Liver (tissue), 9 donors: ENCODE measurements around the gene PCDH9. TPM values are rescaled to one million over a fixed set of nuclear protein-coding genes. Genes with fewer than 3 reads are reported as not detected.
A peak's percentile ranks its signal among the peaks of the same experiment; 100 is the strongest.

Experiments
- DNase-seq: peaks from one replicate; pipeline ENCODE4 v3.0.0-alpha.2; 2017; ENCODE audit warnings: low spot score
- H3K27ac ChIP-seq, 2 donors: one replicate each; pipeline ENCODE4 v1.7.0; 2013; ENCODE audit warnings: inconsistent platforms in 2 of 2, low read length in 2 of 2, control low read depth in 1 of 2, low read depth in 1 of 2, mild to moderate bottlenecking in 1 of 2
- H3K27me3 ChIP-seq, 4 donors: one replicate each; pipeline versions ENCODE4 v1.6.1 to v1.7.0; 2013; ENCODE audit warnings: low read length in 3 of 4, inconsistent platforms in 1 of 4, mild to moderate bottlenecking in 1 of 4, moderate library complexity in 1 of 4; ENCODE audit not compliant: control insufficient read depth in 4 of 4, insufficient read depth in 4 of 4
- H3K36me3 ChIP-seq, 4 donors: one replicate each; pipeline versions ENCODE4 v1.6.1 to v1.7.0; 2013; ENCODE audit warnings: low read length in 3 of 4, mild to moderate bottlenecking in 3 of 4, low read depth in 1 of 4, moderate library complexity in 1 of 4; ENCODE audit not compliant: control insufficient read depth in 4 of 4, insufficient read depth in 3 of 4
- H3K4me1 ChIP-seq, 4 donors: one replicate each; pipeline versions ENCODE4 v1.6.1 to v1.7.0; 2013; ENCODE audit warnings: low read length in 3 of 4, mild to moderate bottlenecking in 3 of 4, moderate library complexity in 1 of 4; ENCODE audit not compliant: control insufficient read depth in 4 of 4, insufficient read depth in 4 of 4
- H3K4me3 ChIP-seq, 3 donors: one replicate each; pipeline versions ENCODE4 v1.6.1 to v1.7.0; 2013; ENCODE audit warnings: low read length in 3 of 3, control low read depth in 1 of 3, low read depth in 1 of 3, mild to moderate bottlenecking in 1 of 3
- H3K9ac ChIP-seq, 2 donors: one replicate each; pipeline ENCODE4 v1.7.0; 2013; ENCODE audit warnings: low read length in 2 of 2, mild to moderate bottlenecking in 2 of 2, moderate library complexity in 2 of 2, control low read depth in 1 of 2, low read depth in 1 of 2
- H3K9me3 ChIP-seq, 4 donors: one replicate each; pipeline versions ENCODE4 v1.6.1 to v1.7.0; 2013; ENCODE audit warnings: low read length in 3 of 4; ENCODE audit not compliant: control insufficient read depth in 4 of 4
- EGR1 ChIP-seq, 2 donors: IDR thresholded peaks; 2 replicates each; pipeline ENCODE4 v1.6.1; 2016 to 2018; ENCODE audit warnings: antibody characterized with exemption in 2 of 2, low read depth in 2 of 2
- FOXA1 ChIP-seq: IDR thresholded peaks from 2 replicates; pipeline ENCODE4 v1.6.1; 2016; ENCODE audit warnings: antibody characterized with exemption
- FOXA2 ChIP-seq: IDR thresholded peaks from 2 replicates; pipeline ENCODE4 v1.6.1; 2016; ENCODE audit warnings: antibody characterized with exemption
- GABPA ChIP-seq, 2 donors: IDR thresholded peaks in 1 of 2; conservative IDR thresholded peaks in 1 of 2; 2 replicates each; pipeline ENCODE4 v1.6.1; 2016; ENCODE audit warnings: antibody characterized with exemption in 2 of 2, mild to moderate bottlenecking in 1 of 2, moderate library complexity in 1 of 2
- HNF4A ChIP-seq, 2 donors: conservative IDR thresholded peaks; 2 replicates each; pipeline ENCODE4 v1.6.1; 2016; ENCODE audit warnings: antibody characterized with exemption in 2 of 2, mild to moderate bottlenecking in 2 of 2
- HNF4G ChIP-seq: IDR thresholded peaks from 2 replicates; pipeline ENCODE4 v1.6.1; 2016; ENCODE audit warnings: antibody characterized with exemption
- JUND ChIP-seq, 2 donors: IDR thresholded peaks; 2 replicates each; pipeline ENCODE4 v1.6.1; 2016; ENCODE audit warnings: antibody characterized with exemption in 2 of 2
- NR2F2 ChIP-seq: IDR thresholded peaks from 2 replicates; pipeline ENCODE4 v1.6.1; 2016; ENCODE audit warnings: antibody characterized with exemption
- RAD21 ChIP-seq, 2 donors: IDR thresholded peaks; 2 replicates each; pipeline ENCODE4 v1.6.1; 2016; ENCODE audit warnings: antibody characterized with exemption in 2 of 2, mild to moderate bottlenecking in 2 of 2
- RXRA ChIP-seq, 2 donors: IDR thresholded peaks; 2 replicates each; pipeline ENCODE4 v1.6.1; 2017 to 2018; ENCODE audit warnings: antibody characterized with exemption in 2 of 2, mild to moderate bottlenecking in 1 of 2
- SP1 ChIP-seq: IDR thresholded peaks from 2 replicates; pipeline ENCODE4 v1.6.1; 2018; ENCODE audit warnings: antibody characterized with exemption, mild to moderate bottlenecking
- TAF1 ChIP-seq: conservative IDR thresholded peaks from 2 replicates; pipeline ENCODE4 v1.6.1; 2016; ENCODE audit warnings: antibody characterized with exemption, mild to moderate bottlenecking
- YY1 ChIP-seq: IDR thresholded peaks from 2 replicates; pipeline ENCODE4 v1.6.1; 2016; ENCODE audit warnings: antibody characterized with exemption, mild to moderate bottlenecking
- ZBTB33 ChIP-seq: IDR thresholded peaks from 2 replicates; pipeline ENCODE4 v1.6.1; 2016; ENCODE audit warnings: antibody characterized with exemption
- WGBS: extraction: QIAGEN DNeasy Blood & Tissue Kit; methylation state at CpG from one replicate; pipeline ENCODE4 v1.1.7; 2013; 5-methylcytosine and 5-hydroxymethylcytosine counted together
- polyA plus RNA-seq, 2 donors: library from polyadenylated mRNA; stranded (reverse) in 1 of 2; unstranded in 1 of 2; fragments of 200-250 nt in 1 of 2; fragments of >200 nt in 1 of 2; fragmentation: Nextera tagmentation in 1 of 2; extraction: Ambion mirVana in 1 of 2; gene quantifications; one replicate each; pipeline versions ENCODE4 v1.2.1 to v1.2.3, GENCODE V29; 2013 to 2015
- total RNA-seq, 2 donors: library from RNA; depleted of rRNA; stranded (reverse); fragments of >200 nt; gene quantifications; one replicate each; pipeline ENCODE4 v1.2.3, GENCODE V29; 2014
- TF ChIP-seq, protein P1 (sequence below): fragments of 150-350 bp; IDR thresholded peaks from 2 replicates; pipeline ENCODE4 v1.5.1; 2017; ENCODE audit warnings: improper control_type of control experiment, low read depth, low read length; ENCODE audit not compliant: missing input control
- TF ChIP-seq, protein P2 (sequence below): IDR thresholded peaks from 2 replicates; pipeline ENCODE4 v1.6.1; 2016; ENCODE audit warnings: antibody characterized with exemption, mild to moderate bottlenecking
- TF ChIP-seq, protein P3 (sequence below): IDR thresholded peaks from 2 replicates; pipeline ENCODE4 v1.6.1; 2016; ENCODE audit warnings: antibody characterized with exemption
- TF ChIP-seq, protein P4 (sequence below): IDR thresholded peaks from 2 replicates; pipeline ENCODE4 v1.6.1; 2016; ENCODE audit warnings: antibody characterized with exemption
- donor health status: healthy.
- donor health status: healthy.
- donor health status: healthy.
- donor health status: healthy.
- donor health status: healthy.

The PCDH9 gene
- total and polyA plus RNA-seq, 4 donors = 0.90 to 4.0 (median 2.2) TPM

DNA sequence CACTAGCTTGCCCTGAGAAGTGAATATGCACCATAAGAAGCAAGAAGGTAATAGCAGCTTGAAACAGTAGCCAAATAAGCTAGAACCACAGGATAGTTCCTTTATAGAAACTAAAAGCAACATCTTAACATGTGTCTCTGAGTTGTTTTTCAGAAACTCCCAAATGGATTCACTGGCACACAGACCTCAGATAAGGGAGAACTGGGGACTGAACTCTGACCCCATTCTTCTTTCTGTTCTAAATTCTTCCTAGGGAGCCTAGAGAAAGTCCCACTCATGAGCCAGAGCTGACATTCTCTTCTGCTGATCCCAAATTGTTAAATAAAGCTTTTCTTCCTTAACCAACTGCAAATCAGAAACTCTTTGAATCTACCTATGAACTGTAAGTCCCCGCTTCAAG lies 146.1 kb downstream of the PCDH9 start:
- TF ChIP-seq YY1 = no peak
- TF ChIP-seq TAF1 = no peak
- no peak for TF ChIP-seq ZBTB33
- TF ChIP-seq EGR1 (IDR thresholded peaks at IDR 0.05; ENCODE audit: low read depth in 2 of 2) = no peak
- TF ChIP-seq HNF4G = no peak
- no peak for TF ChIP-seq JUND (IDR thresholded peaks at IDR 0.05)
- no peak for TF ChIP-seq GABPA (IDR thresholded peaks at IDR 0.05 in 1 of 2, conservative IDR thresholded peaks at IDR 0.05 in 1 of 2)
- TF ChIP-seq NR2F2 = peak; percentile 45
- TF ChIP-seq SP1 = no peak
- TF ChIP-seq HNF4A (conservative IDR thresholded peaks at IDR 0.05) = peak in 1 of 2 donors; percentile 9
- no peak for TF ChIP-seq RAD21 (IDR thresholded peaks at IDR 0.05)
- no peak for TF ChIP-seq FOXA1
- peak in 1 of 2 donors; percentile 7 for TF ChIP-seq RXRA (IDR thresholded peaks at IDR 0.05)
- Histone ChIP-seq H3K27ac (peak overlapping the region in 1 of 2 donors; percentile 19), H3K9ac (no peak overlapping the region), H3K36me3 (no peaks in the 10 kb centered on the region), H3K4me3 (no peak overlapping the region), H3K9me3 (no peaks in the 10 kb centered on the region), H3K4me1 (peaks cover 0 to 13% (median 4%) of the 10 kb centered on the region in 4 donors), H3K27me3 (no peaks in the 10 kb centered on the region)
- WGBS = 97% methylated on average over 1 of the region's 1 CpG
- DNase-seq = no peak

GRCh38 chr13:67083519-67083918 lies 146.6 kb downstream of the PCDH9 start:
- no peak overlapping the region for H3K27ac ChIP-seq
- H3K27me3 ChIP-seq = no peaks in the 10 kb centered on the region
- no peak for DNase-seq
- 90% methylated on average over 2 of the region's 2 CpGs for WGBS
- H3K4me3 ChIP-seq = no peak overlapping the region
- H3K9me3 ChIP-seq = no peaks in the 10 kb centered on the region
- TF ChIP-seq SP1 (no peak), TAF1 (no peak), YY1 (no peak), ZBTB33 (no peak), JUND (IDR thresholded peaks at IDR 0.05) (no peak), RAD21 (IDR thresholded peaks at IDR 0.05) (no peak), HNF4A (conservative IDR thresholded peaks at IDR 0.05) (no peak), FOXA1 (no peak), GABPA (IDR thresholded peaks at IDR 0.05 in 1 of 2, conservative IDR thresholded peaks at IDR 0.05 in 1 of 2) (no peak), NR2F2 (no peak), FOXA2 (no peak), EGR1 (IDR thresholded peaks at IDR 0.05; ENCODE audit: low read depth in 2 of 2) (no peak)
- TF ChIP-seq, protein P1, sequence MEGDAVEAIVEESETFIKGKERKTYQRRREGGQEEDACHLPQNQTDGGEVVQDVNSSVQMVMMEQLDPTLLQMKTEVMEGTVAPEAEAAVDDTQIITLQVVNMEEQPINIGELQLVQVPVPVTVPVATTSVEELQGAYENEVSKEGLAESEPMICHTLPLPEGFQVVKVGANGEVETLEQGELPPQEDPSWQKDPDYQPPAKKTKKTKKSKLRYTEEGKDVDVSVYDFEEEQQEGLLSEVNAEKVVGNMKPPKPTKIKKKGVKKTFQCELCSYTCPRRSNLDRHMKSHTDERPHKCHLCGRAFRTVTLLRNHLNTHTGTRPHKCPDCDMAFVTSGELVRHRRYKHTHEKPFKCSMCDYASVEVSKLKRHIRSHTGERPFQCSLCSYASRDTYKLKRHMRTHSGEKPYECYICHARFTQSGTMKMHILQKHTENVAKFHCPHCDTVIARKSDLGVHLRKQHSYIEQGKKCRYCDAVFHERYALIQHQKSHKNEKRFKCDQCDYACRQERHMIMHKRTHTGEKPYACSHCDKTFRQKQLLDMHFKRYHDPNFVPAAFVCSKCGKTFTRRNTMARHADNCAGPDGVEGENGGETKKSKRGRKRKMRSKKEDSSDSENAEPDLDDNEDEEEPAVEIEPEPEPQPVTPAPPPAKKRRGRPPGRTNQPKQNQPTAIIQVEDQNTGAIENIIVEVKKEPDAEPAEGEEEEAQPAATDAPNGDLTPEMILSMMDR = no peak
- TF ChIP-seq, protein P2, sequence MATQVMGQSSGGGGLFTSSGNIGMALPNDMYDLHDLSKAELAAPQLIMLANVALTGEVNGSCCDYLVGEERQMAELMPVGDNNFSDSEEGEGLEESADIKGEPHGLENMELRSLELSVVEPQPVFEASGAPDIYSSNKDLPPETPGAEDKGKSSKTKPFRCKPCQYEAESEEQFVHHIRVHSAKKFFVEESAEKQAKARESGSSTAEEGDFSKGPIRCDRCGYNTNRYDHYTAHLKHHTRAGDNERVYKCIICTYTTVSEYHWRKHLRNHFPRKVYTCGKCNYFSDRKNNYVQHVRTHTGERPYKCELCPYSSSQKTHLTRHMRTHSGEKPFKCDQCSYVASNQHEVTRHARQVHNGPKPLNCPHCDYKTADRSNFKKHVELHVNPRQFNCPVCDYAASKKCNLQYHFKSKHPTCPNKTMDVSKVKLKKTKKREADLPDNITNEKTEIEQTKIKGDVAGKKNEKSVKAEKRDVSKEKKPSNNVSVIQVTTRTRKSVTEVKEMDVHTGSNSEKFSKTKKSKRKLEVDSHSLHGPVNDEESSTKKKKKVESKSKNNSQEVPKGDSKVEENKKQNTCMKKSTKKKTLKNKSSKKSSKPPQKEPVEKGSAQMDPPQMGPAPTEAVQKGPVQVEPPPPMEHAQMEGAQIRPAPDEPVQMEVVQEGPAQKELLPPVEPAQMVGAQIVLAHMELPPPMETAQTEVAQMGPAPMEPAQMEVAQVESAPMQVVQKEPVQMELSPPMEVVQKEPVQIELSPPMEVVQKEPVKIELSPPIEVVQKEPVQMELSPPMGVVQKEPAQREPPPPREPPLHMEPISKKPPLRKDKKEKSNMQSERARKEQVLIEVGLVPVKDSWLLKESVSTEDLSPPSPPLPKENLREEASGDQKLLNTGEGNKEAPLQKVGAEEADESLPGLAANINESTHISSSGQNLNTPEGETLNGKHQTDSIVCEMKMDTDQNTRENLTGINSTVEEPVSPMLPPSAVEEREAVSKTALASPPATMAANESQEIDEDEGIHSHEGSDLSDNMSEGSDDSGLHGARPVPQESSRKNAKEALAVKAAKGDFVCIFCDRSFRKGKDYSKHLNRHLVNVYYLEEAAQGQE = no peak
- TF ChIP-seq, protein P3, sequence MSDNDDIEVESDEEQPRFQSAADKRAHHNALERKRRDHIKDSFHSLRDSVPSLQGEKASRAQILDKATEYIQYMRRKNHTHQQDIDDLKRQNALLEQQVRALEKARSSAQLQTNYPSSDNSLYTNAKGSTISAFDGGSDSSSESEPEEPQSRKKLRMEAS = no peak
- TF ChIP-seq, protein P4, sequence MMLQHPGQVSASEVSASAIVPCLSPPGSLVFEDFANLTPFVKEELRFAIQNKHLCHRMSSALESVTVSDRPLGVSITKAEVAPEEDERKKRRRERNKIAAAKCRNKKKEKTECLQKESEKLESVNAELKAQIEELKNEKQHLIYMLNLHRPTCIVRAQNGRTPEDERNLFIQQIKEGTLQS = no peak
- H3K36me3 ChIP-seq = no peaks in the 10 kb centered on the region
- no peak overlapping the region for H3K9ac ChIP-seq
- H3K4me1 ChIP-seq = peaks cover 0 to 13% (median 4%) of the 10 kb centered on the region in 4 donors
